Caki2 (cell line): ENCODE measurements around the gene RAPSN. TPM values are rescaled to one million over a fixed set of nuclear protein-coding genes. Genes with fewer than 3 reads are reported as not detected.

Source experiments
- DNase-seq: peaks from one replicate; pipeline ENCODE4 v3.0.0-alpha.2; 2015; ENCODE audit warnings: low read depth
- in situ Hi-C: cut with HindIII; loops from 2 replicates; pipeline ENCODE4 v1.10.0; 2016; ENCODE audit warnings: low sequenced_read_pairs, low pct_unique_long_range_greater_than_20kb, mixed read lengths
- total RNA-seq: library from RNA; depleted of rRNA; stranded (reverse); fragments of >200 nt; shearing (Covaris generic); gene quantifications from 2 replicates; pipeline ENCODE4 v1.2.3, GENCODE V29; 2014; ENCODE audit warnings: low replicate concordance

Gene RAPSN
- total RNA-seq, 1 experiment from 2014 or later = not detected

- in situ Hi-C loops = no loop called here
- DNase-seq = no peak
These were observed 34.3 kb downstream of the RAPSN start for GRCh38 chr11:47414685-47415070.

GRCh38 chr11:47413908-47414684, 34.8 kb downstream of the RAPSN start:
- in situ Hi-C loops = no loop called here

GRCh38 chr11:47413351-47413750, 35.6 kb downstream of the RAPSN start:
- no peak for DNase-seq
- in situ Hi-C loops = no loop called here

More at GRCh38 chr11:47413908-47414684, 34.8 kb downstream of the RAPSN start:
- no peak for DNase-seq

GRCh38 chr11:47411884-47412746, 36.8 kb downstream of the RAPSN start:
- no peak for DNase-seq
- in situ Hi-C loops = no loop called here

- DNase-seq = no peak
These were observed 38.3 kb downstream of the RAPSN start for GRCh38 chr11:47410370-47411264.

GRCh38 chr11:47409440-47410369, 39.2 kb downstream of the RAPSN start:
- DNase-seq = no peak
- in situ Hi-C loops = no loop called here

More at GRCh38 chr11:47410370-47411264, 38.3 kb downstream of the RAPSN start:
- in situ Hi-C loops = no loop called here

- in situ Hi-C loops = no loop called here
- DNase-seq = peak; percentile 39
These were observed 40.1 kb downstream of the RAPSN start for GRCh38 chr11:47408598-47409439.

- in situ Hi-C loops = no loop called here
- DNase-seq = peak; percentile 95
These were observed 41.0 kb downstream of the RAPSN start, which contains the start of gene SLC39A13 for GRCh38 chr11:47407746-47408590. Gene SLC39A13 (plus strand): TSS chr11:47408590. CDS start chr11:47410095, 1,505 bp downstream.

- DNase-seq = no peak
- in situ Hi-C loops = no loop called here
These were observed 41.8 kb downstream of the RAPSN start for GRCh38 chr11:47406896-47407745.

- no peak for DNase-seq
- in situ Hi-C loops = no loop called here
These were observed 45.4 kb downstream of the RAPSN start for GRCh38 chr11:47403571-47403970.

GRCh38 chr11:47403135-47403534, 45.8 kb downstream of the RAPSN start:
- DNase-seq = no peak
- in situ Hi-C loops = no loop called here

- in situ Hi-C loops = no loop called here
- DNase-seq = no peak
These were observed 48.1 kb downstream of the RAPSN start for GRCh38 chr11:47400768-47401279.

GRCh38 chr11:47399860-47400767, 48.8 kb downstream of the RAPSN start:
- in situ Hi-C loops = no loop called here
- DNase-seq = no peak

GRCh38 chr11:47398551-47398950, 50.4 kb downstream of the RAPSN start:
- no peak for DNase-seq
- in situ Hi-C loops = no loop called here
